ENCODE results near the gene AMDHD2.

The AMDHD2 gene

GRCh38 chr16:2485811-2486507, 34.2 kb upstream of the AMDHD2 start:
- TF ChIP-seq PKNOX1 (IDR thresholded peaks at IDR 0.05) (no peak), NFRKB (IDR thresholded peaks at IDR 0.05) (no peak), FOXA1 (IDR thresholded peaks at IDR 0.05) (no peak), ZNF384 (IDR thresholded peaks at IDR 0.05) (no peak)
- CTCF ChIA-PET: no interaction called here
- DNase-seq (ENCODE audit: extremely low spot score): no peak
- POLR2A ChIA-PET: interaction anchor here (1.0 kb wide), 1 partner anchor 8 kb away, joined by 5 read pairs; no protein-coding TSS in a partner anchor

GRCh38 chr16:2486645-2487516, 33.3 kb upstream of the AMDHD2 start:
- no peak for TF ChIP-seq CTBP1 (IDR thresholded peaks at IDR 0.05; ENCODE audit: borderline replicate concordance)
- no peak for TF ChIP-seq HDGF (IDR thresholded peaks at IDR 0.05; ENCODE audit: borderline replicate concordance)
- TF ChIP-seq FOXA1 (IDR thresholded peaks at IDR 0.05): no peak
- no peak for TF ChIP-seq L3MBTL2 (conservative IDR thresholded peaks at IDR 0.05)
- no peak for TF ChIP-seq NFRKB (IDR thresholded peaks at IDR 0.05)
- TF ChIP-seq BHLHE40 (IDR thresholded peaks at IDR 0.05; ENCODE audit: borderline replicate concordance): no peak
- TF ChIP-seq ARNT (IDR thresholded peaks at IDR 0.05): no peak
- no peak for TF ChIP-seq TARDBP (IDR thresholded peaks at IDR 0.05)
- TF ChIP-seq SP1 (IDR thresholded peaks at IDR 0.05): no peak
- TF ChIP-seq LEF1 (IDR thresholded peaks at IDR 0.05; ENCODE audit: borderline replicate concordance): no peak
- no peak for TF ChIP-seq ELF4 (IDR thresholded peaks at IDR 0.05)
- TF ChIP-seq PKNOX1 (IDR thresholded peaks at IDR 0.05): no peak
- no peak for TF ChIP-seq FOXK2 (IDR thresholded peaks at IDR 0.05)
- TF ChIP-seq ZNF384 (IDR thresholded peaks at IDR 0.05): no peak
- no peak for TF ChIP-seq FOXM1 (IDR thresholded peaks at IDR 0.05; ENCODE audit: borderline replicate concordance)
- TF ChIP-seq SUZ12 (IDR thresholded peaks at IDR 0.05): no peak
- CTCF ChIA-PET: no interaction called here
- POLR2A ChIA-PET: interaction anchor here (1.0 to 2.1 kb wide), 2 partner anchors 9 to 12 kb away, joined by 5 to 7 read pairs; partner anchors contain the start of gene TBC1D24
- no peak for DNase-seq (ENCODE audit: extremely low spot score)

GRCh38 chr16:2487517-2487842, 32.7 kb upstream of the AMDHD2 start:
- no peak for DNase-seq (ENCODE audit: extremely low spot score)
- TF ChIP-seq FOXM1 (IDR thresholded peaks at IDR 0.05; ENCODE audit: borderline replicate concordance) (no peak), SP1 (IDR thresholded peaks at IDR 0.05) (no peak), SUZ12 (IDR thresholded peaks at IDR 0.05) (no peak), L3MBTL2 (conservative IDR thresholded peaks at IDR 0.05) (no peak), FOXA1 (IDR thresholded peaks at IDR 0.05) (no peak), FOXK2 (IDR thresholded peaks at IDR 0.05) (no peak), BHLHE40 (IDR thresholded peaks at IDR 0.05; ENCODE audit: borderline replicate concordance) (no peak), LEF1 (IDR thresholded peaks at IDR 0.05; ENCODE audit: borderline replicate concordance) (no peak), CTBP1 (IDR thresholded peaks at IDR 0.05; ENCODE audit: borderline replicate concordance) (no peak)
- POLR2A ChIA-PET: interaction anchor here (1.1 to 2.1 kb wide), 2 partner anchors 10 to 13 kb away, joined by 6 to 7 read pairs; partner anchors contain the start of gene TBC1D24
- CTCF ChIA-PET: interaction anchor here (1.1 kb wide), 1 partner anchor 14 kb away, joined by 5 read pairs; no protein-coding TSS in a partner anchor

- CTCF ChIA-PET: interaction anchor here (1.1 kb wide), 1 partner anchor 13 kb away, joined by 5 read pairs; no protein-coding TSS in a partner anchor
- POLR2A ChIA-PET: interaction anchor here (1.1 to 2.1 kb wide), 2 partner anchors 11 to 13 kb away, joined by 6 to 7 read pairs; partner anchors contain the start of gene TBC1D24
- no peak for TF ChIP-seq ZNF384 (IDR thresholded peaks at IDR 0.05)
- TF ChIP-seq NFRKB (IDR thresholded peaks at IDR 0.05): no peak
- no peak for TF ChIP-seq PKNOX1 (IDR thresholded peaks at IDR 0.05)
- no peak for TF ChIP-seq HDGF (IDR thresholded peaks at IDR 0.05; ENCODE audit: borderline replicate concordance)
- no peak for TF ChIP-seq TARDBP (IDR thresholded peaks at IDR 0.05)
- TF ChIP-seq FOXA1 (IDR thresholded peaks at IDR 0.05): no peak
- TF ChIP-seq BHLHE40 (IDR thresholded peaks at IDR 0.05; ENCODE audit: borderline replicate concordance): no peak
- TF ChIP-seq CTBP1 (IDR thresholded peaks at IDR 0.05; ENCODE audit: borderline replicate concordance): no peak
- TF ChIP-seq ELF4 (IDR thresholded peaks at IDR 0.05): no peak
- no peak for TF ChIP-seq SUZ12 (IDR thresholded peaks at IDR 0.05)
- TF ChIP-seq LEF1 (IDR thresholded peaks at IDR 0.05; ENCODE audit: borderline replicate concordance): no peak
- no peak for TF ChIP-seq SP1 (IDR thresholded peaks at IDR 0.05)
- no peak for TF ChIP-seq FOXK2 (IDR thresholded peaks at IDR 0.05)
- no peak for TF ChIP-seq FOXM1 (IDR thresholded peaks at IDR 0.05; ENCODE audit: borderline replicate concordance)
- TF ChIP-seq ARNT (IDR thresholded peaks at IDR 0.05): no peak
- no peak for TF ChIP-seq L3MBTL2 (conservative IDR thresholded peaks at IDR 0.05)
- no peak for DNase-seq (ENCODE audit: extremely low spot score)
Measured at GRCh38 chr16:2487903-2488531, 32.2 kb upstream of the AMDHD2 start.

GRCh38 chr16:2489581-2489980, 30.6 kb upstream of the AMDHD2 start:
- CTCF ChIA-PET: no interaction called here
- POLR2A ChIA-PET: interaction anchor here (0.7 kb wide), 1 partner anchor 15 kb away, joined by 3 read pairs; no protein-coding TSS in a partner anchor
- no peak for DNase-seq (ENCODE audit: extremely low spot score)
- TF ChIP-seq FOXM1 (IDR thresholded peaks at IDR 0.05; ENCODE audit: borderline replicate concordance): no peak
- no peak for TF ChIP-seq CTBP1 (IDR thresholded peaks at IDR 0.05; ENCODE audit: borderline replicate concordance)
- no peak for TF ChIP-seq ZNF384 (IDR thresholded peaks at IDR 0.05)
- TF ChIP-seq NFRKB (IDR thresholded peaks at IDR 0.05): no peak
- no peak for TF ChIP-seq SUZ12 (IDR thresholded peaks at IDR 0.05)
- no peak for TF ChIP-seq PKNOX1 (IDR thresholded peaks at IDR 0.05)
- no peak for TF ChIP-seq HDGF (IDR thresholded peaks at IDR 0.05; ENCODE audit: borderline replicate concordance)
- TF ChIP-seq L3MBTL2 (conservative IDR thresholded peaks at IDR 0.05): no peak
- no peak for TF ChIP-seq TARDBP (IDR thresholded peaks at IDR 0.05)
- TF ChIP-seq FOXA1 (IDR thresholded peaks at IDR 0.05): no peak
- TF ChIP-seq SP1 (IDR thresholded peaks at IDR 0.05): no peak
- no peak for TF ChIP-seq LEF1 (IDR thresholded peaks at IDR 0.05; ENCODE audit: borderline replicate concordance)
- TF ChIP-seq ARNT (IDR thresholded peaks at IDR 0.05): no peak
- TF ChIP-seq FOXK2 (IDR thresholded peaks at IDR 0.05): no peak

Data from HEK293T (cell line).